GM23248 (cell line): Measurements from ENCODE around the gene GMPR.

ENCODE experiments used
- EZH2 ChIP-seq: fragments of 200-600 bp; sonication (generic); IDR thresholded peaks from 2 replicates; pipeline ENCODE4 v1.6.1; 2018; ENCODE audit warnings: antibody characterized with exemption, mild to moderate bottlenecking; ENCODE audit not compliant: insufficient read depth, poor library complexity, severe bottlenecking
- EZH2phosphoT487 ChIP-seq: fragments of 200-600 bp; sonication (generic); IDR thresholded peaks from 2 replicates; pipeline ENCODE4 v1.6.1; 2018; ENCODE audit warnings: antibody characterized with exemption, moderate library complexity, mild to moderate bottlenecking, low read depth; ENCODE audit not compliant: insufficient read depth

GRCh38 chr6:16279243-16279642 lies 40.9 kb downstream of the GMPR start:
- no peak for TF ChIP-seq EZH2phosphoT487
- no peak for TF ChIP-seq EZH2
